Occipital lobe (tissue), 2 donors: Measurements from ENCODE around the gene PPP2R3B. TPM values are rescaled to one million over a fixed set of nuclear protein-coding genes. Genes with fewer than 3 reads are reported as not detected.
"Not testable (repeated sequence)": the region's sequence is repeated elsewhere in the genome, so short reads cannot be mapped to it uniquely, and the experiment has no call there.

Source experiments
- DNase-seq: peaks from one replicate; lab custom pipeline; 2025; lab: John Stamatoyannopoulos, UW
- total RNA-seq: library from RNA; depleted of rRNA; stranded (reverse); fragments of >200 nt; gene quantifications from one replicate; pipeline ENCODE4 v1.2.3, GENCODE V29; 2014

Gene PPP2R3B
- total RNA-seq, 1 donor from 2014 or later = 15.4 TPM

DNA sequence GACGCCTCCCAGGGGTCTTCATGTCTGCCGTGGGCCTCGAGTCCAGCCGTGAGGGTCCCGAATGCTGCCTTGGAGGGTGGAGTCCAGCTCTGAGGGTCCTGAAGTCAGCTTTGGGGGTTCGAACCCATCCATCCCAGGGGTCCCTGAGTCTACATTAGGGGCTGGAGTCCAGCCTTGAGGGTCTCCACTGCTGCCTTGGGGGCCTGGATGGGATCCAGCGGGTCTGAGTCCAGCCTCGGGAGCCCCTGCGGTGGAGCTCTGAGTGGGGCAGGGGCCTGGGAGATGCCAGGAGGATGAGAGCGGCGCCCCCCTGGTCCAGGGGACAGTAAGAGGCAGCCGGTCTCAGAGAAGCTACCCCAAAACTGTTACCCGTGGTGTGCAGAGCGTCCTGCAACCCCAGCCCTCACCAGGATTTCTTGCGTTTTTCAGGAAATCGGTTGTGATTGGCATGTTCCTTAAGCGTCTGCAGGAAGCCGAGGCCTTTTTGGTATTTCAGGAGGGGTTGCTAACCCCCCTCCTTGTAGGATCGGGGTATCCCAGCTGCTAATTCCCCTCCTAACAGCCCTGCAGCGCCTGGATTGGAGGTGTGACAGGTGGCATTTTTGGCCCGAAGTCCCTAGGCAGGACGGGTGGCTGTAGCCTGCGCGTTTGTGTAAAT lies 66.5 kb downstream of the PPP2R3B start:
- DNase-seq = no peak

- DNase-seq = no peak
Observed at GRCh38 chrX:319579-320125, 67.1 kb downstream of the PPP2R3B start.

DNA sequence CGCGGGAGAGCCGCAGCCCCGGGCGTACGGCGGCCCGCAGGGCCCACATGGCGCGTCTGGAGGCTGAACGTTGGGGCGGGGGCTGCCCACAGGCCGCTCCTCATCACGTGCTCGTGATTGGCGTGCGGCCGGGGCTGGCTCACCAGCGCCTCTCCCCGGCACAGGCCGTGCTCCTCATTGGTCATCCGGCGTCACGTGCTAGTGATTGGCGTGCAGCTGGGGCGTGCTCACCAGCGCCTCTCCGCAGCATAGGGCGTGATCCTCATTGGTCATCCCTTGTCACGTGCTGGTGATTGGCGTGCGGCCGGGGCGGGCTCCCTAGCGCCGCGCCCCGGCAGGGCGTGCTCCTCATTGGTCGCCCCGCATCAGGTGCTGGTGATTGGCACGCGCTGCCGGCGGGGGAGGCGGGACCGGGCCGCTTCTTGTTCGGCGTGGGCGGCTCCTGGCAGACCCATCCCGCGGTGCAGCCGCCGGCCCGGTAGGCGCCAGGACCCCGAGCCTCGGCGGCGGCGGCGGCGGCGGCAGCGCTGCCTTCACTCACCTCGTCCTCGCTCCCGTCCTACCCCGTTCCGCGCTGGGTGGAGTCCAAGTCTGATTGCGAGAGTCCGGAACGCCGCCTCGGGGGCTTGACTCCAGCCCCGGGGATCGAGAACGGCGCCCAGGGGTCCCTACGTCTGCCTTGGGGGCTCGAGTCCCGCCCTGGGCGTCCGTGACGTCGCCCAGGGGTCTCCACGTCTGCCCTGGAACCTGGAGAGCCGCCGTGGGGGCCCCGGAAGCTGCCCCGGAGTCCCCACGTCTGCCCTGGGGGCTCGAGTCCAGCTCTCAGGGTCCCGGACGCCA lies 67.7 kb downstream of the PPP2R3B start, which contains the start of gene GTPBP6:
Gene GTPBP6, minus strand, starts transcription at position 58 of the 840 bp plus-strand sequence. Its CDS starts 9 bp downstream, at position 49.
- DNase-seq = no peak

DNA sequence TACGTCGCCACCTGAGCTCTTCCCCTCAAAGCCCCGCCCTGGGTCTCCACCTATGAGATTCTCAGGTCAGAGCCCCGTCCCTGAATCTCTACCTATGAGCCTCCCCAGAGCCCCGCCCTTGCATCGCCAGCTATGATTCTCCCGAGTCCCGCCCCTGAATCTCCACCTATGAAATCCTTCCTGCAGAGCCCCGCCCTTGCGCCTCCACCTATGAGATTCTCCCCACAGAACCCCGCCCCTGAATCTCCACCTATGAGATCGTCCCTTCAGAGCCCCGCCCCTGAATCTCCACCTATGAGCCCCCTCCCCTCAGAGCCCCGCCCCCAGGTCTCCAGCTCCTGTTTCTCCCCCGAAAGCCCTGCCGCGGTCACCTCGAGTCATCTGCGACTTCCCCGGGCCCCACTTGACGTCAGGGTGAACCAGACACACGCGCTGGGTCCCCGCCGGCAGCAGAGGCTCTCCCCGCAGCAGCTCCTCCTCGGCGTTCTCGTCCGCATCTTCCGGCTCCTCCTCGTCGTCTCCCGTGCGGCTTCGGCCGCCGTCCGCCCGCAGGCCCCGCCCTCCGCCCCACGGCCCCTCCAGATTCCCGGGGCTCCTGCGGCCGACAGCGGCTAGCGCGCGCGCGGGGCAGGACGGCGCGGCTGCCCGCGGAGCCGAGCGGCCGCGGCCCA lies 68.5 kb downstream of the PPP2R3B start:
- no peak for DNase-seq

- no peak for DNase-seq
Observed at GRCh38 chrX:317424-318067, 69.2 kb downstream of the PPP2R3B start.

GRCh38 chrX:316351-317325 lies 70.1 kb downstream of the PPP2R3B start:
- no peak for DNase-seq

GRCh38 chrX:314781-315595 lies 71.7 kb downstream of the PPP2R3B start:
- DNase-seq = no peak

DNA sequence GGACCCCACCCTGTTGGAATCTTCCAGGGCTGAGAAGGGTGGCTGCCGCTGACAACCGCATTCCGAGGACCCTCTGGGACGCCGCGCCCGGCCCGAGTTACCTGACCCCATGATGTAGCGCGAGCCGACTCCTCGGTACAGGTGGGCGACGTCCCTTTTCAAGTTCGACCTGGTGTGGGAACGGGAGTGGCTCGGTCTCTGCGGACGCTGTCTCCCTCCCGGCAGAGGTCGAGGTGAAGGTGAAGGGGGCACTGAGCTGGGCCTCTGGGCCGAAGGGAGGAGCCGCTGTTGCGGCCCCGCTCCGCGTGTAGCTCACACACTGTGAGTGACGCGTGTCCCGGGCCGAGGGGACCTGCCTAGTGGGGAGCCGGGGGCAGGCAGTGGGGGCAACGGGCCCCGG lies 72.7 kb downstream of the PPP2R3B start:
- no peak for DNase-seq

DNA sequence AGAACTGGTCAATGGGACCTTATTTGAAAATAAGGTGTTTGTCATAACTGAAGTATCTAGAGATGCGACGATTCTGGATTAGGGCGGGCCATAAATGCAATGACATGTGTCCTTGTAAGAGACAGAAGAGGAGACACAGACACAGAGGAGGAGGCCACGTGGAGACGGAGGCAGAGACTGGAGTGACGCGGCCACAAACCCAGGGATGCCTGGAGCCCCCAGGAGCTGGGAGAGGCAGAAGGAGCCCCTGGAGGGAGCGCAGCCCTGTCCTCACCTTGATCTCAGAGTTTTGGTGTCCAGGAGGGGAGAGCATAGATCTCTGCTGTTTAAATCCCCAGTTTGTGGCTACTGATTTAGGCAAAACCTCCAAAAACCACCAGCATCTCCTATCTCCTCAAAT lies 73.2 kb downstream of the PPP2R3B start:
- no peak for DNase-seq

GRCh38 chrX:312621-313331 lies 73.9 kb downstream of the PPP2R3B start:
- no peak for DNase-seq

GRCh38 chrX:311156-312129 lies 75.3 kb downstream of the PPP2R3B start:
- DNase-seq = no peak

DNA sequence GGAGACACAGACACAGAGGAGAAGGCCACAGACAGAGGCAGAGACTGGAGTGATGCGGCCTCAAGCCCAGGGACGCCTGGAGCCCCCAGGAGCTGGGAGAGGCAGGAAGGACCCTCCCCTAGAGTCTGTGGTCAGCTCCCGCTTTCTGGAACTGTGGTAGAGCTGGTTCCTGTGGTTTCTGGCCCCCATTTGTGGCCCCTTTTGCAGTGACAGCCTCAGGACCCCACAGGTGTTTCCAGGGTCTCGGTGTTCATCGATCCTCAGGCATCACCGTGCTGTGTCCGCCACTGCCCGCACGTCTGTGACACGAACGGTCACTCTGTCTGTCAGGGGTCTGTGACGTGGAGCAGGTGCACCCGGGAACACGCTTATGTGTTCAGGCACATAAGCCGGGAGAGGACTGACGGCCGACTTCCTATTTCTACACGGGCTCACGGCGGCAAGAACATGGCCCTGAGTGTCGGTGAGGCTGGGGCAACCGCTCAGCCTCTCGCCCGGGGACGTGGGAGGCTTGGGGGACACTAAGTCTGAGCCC lies 76.0 kb downstream of the PPP2R3B start:
- no peak for DNase-seq

GRCh38 chrX:308821-309520 lies 77.7 kb downstream of the PPP2R3B start:
- no peak for DNase-seq

GRCh38 chrX:307261-308111 lies 79.2 kb downstream of the PPP2R3B start:
- DNase-seq = no peak

DNA sequence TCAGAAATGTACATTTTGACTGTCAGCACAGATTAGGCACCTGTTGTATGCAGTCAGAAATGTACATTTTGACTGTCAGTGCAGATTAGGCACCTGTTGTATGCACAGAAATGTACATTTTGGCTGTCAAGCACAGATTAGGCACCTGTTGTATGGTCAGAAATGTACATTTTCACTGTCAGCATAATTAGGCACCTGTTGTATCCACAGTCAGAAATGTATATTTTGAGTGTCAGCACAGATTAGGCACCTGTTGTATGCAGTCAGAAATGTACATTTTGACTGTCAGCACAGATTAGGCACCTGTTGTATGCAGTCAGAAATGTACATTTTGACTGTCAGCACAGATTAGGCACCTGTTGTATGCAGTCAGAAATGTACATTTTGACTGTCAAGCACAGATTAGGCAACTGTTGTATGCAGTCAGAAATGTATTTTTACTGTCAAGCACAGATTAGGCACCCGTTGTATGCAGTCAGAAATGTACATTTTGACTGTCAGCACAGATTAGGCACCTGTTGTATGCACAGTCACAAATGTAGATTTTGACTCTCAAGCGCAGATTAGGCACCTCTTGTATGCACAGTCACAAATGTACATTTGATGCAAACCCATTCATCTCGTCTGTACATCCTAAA lies 80.0 kb downstream of the PPP2R3B start:
- DNase-seq = not testable (repeated sequence)
